DMS153 treated with DMSO at 0.1 percent for 48 hours (cell line): ENCODE results near the gene MORC4.

ENCODE experiments used
- DNase-seq: peaks from one replicate; lab custom pipeline; 2025; ENCODE audit not compliant: unreplicated experiment; lab: John Stamatoyannopoulos, UW

Gene MORC4

GRCh38 chrX:106954041-106954440 is 46.0 kb downstream of the MORC4 start:
- no peak for DNase-seq

GRCh38 chrX:106952988-106953387 is 47.0 kb downstream of the MORC4 start:
- DNase-seq: no peak

GRCh38 chrX:106952538-106952937 is 47.5 kb downstream of the MORC4 start:
- DNase-seq: no peak

GRCh38 chrX:106952089-106952488 is 47.9 kb downstream of the MORC4 start:
- no peak for DNase-seq

- no peak for DNase-seq
Measured at GRCh38 chrX:106951230-106951629, 48.8 kb downstream of the MORC4 start.

- no peak for DNase-seq
Measured at GRCh38 chrX:106950381-106950780, 49.6 kb downstream of the MORC4 start.

GRCh38 chrX:106949366-106949765 is 50.6 kb downstream of the MORC4 start:
- no peak for DNase-seq

- no peak for DNase-seq
Measured at GRCh38 chrX:106948641-106949040, 51.4 kb downstream of the MORC4 start.

GRCh38 chrX:106946464-106946863 is 53.5 kb downstream of the MORC4 start:
- no peak for DNase-seq

- DNase-seq: no peak
Measured at GRCh38 chrX:106940068-106940467, 59.9 kb downstream of the MORC4 start.

- no peak for DNase-seq
Measured at GRCh38 chrX:106939566-106939965, 60.4 kb downstream of the MORC4 start.

GRCh38 chrX:106936246-106936645 is 63.8 kb downstream of the MORC4 start:
- no peak for DNase-seq

- no peak for DNase-seq
Measured at GRCh38 chrX:106935175-106935574, 64.8 kb downstream of the MORC4 start.

- no peak for DNase-seq
Measured at GRCh38 chrX:106933538-106933961, 66.5 kb downstream of the MORC4 start.

- DNase-seq: no peak
Measured at GRCh38 chrX:106932960-106933537, 67.0 kb downstream of the MORC4 start.

- no peak for DNase-seq
Measured at GRCh38 chrX:106932492-106932923, 67.5 kb downstream of the MORC4 start.

GRCh38 chrX:106931831-106932491 is 68.1 kb downstream of the MORC4 start:
- DNase-seq: no peak

- DNase-seq: no peak
Measured at GRCh38 chrX:106928227-106928626, 71.8 kb downstream of the MORC4 start.

- no peak for DNase-seq
Measured at GRCh38 chrX:106927700-106928099, 72.3 kb downstream of the MORC4 start.

- no peak for DNase-seq
Measured at GRCh38 chrX:106927023-106927422, 73.0 kb downstream of the MORC4 start.

GRCh38 chrX:106921637-106922036 is 78.4 kb downstream of the MORC4 start:
- DNase-seq: no peak

GRCh38 chrX:106919932-106920452 is 80.0 kb downstream of the MORC4 start, which contains the start of gene CLDN2:
CLDN2 (plus strand) TSS chrX:106920402; CDS start chrX:106928229, 7,827 bp downstream.
- DNase-seq: no peak
